Adipose tissue (tissue), 3 donors: ENCODE measurements around the gene OR5H2. TPM values are rescaled to one million over a fixed set of nuclear protein-coding genes. Genes with fewer than 3 reads are reported as not detected.

Experiments used
- H3K27ac ChIP-seq: one replicate; pipeline ENCODE4 v1.5.1; 2013; ENCODE audit warnings: low read depth, low read length
- WGBS, 3 donors: extraction: QIAGEN DNeasy Blood & Tissue Kit; methylation state at CpG; one replicate each; pipeline ENCODE4 v1.1.7; 2013; 5-methylcytosine and 5-hydroxymethylcytosine counted together
- polyA plus RNA-seq, 3 donors: library from polyadenylated mRNA; stranded (reverse); fragments of 200-250 nt; gene quantifications; one replicate each; pipeline ENCODE4 v1.2.3, GENCODE V29; 2013
- donor health status: healthy with polysubstance abuse.
- donor health status: Bipolar disorder and iron deficiency.
- donor health status: healthy.

The OR5H2 gene
- polyA plus RNA-seq, 3 donors = not detected

GRCh38 chr3:98326945-98327344, 44.6 kb downstream of the OR5H2 start:
- H3K27ac ChIP-seq = no peak overlapping the region

GRCh38 chr3:98328933-98329332, 46.6 kb downstream of the OR5H2 start:
- 66 to 77% (median 73%) methylated on average over 5 of the region's 5 CpGs for WGBS, 3 donors
- no peak overlapping the region for H3K27ac ChIP-seq

GRCh38 chr3:98329392-98330124, 47.3 kb downstream of the OR5H2 start:
- 6 to 12% (median 10%) methylated on average over 6 of the region's 6 CpGs for WGBS, 3 donors
- no peak overlapping the region for H3K27ac ChIP-seq

GRCh38 chr3:98331329-98331728, 49.0 kb downstream of the OR5H2 start:
- no peak overlapping the region for H3K27ac ChIP-seq
- 89 to 96% (median 90%) methylated on average over 1 of the region's 1 CpG for WGBS, 3 donors

Other genes with a start within 250 kb of the OR5H2 start
- not detected for gene GABRR3, start 247.2 kb upstream of the OR5H2 start, polyA plus RNA-seq
- gene OR5AC2, start 195.3 kb upstream of the OR5H2 start, polyA plus RNA-seq = not detected
- not detected for gene OR5H1, start 151.8 kb upstream of the OR5H2 start, polyA plus RNA-seq
- not detected for gene OR5H14, start 135.0 kb upstream of the OR5H2 start, polyA plus RNA-seq
- not detected for gene OR5H15, start 115.8 kb upstream of the OR5H2 start, polyA plus RNA-seq
- gene OR5H6, start 18.3 kb upstream of the OR5H2 start, polyA plus RNA-seq = not detected
- gene OR5K4, start 71.3 kb downstream of the OR5H2 start, polyA plus RNA-seq = not detected
- not detected for gene OR5K3, start 108.2 kb downstream of the OR5H2 start, polyA plus RNA-seq
- gene OR5K1, start 180.7 kb downstream of the OR5H2 start, polyA plus RNA-seq = not detected
- gene OR5K2, start 215.2 kb downstream of the OR5H2 start, polyA plus RNA-seq = not detected
- gene CLDND1, start 240.4 kb downstream of the OR5H2 start, polyA plus RNA-seq = 10 to 100 TPM; 23.0 to 62.4 (median 60.4) TPM
- gene GPR15, start 249.5 kb downstream of the OR5H2 start, polyA plus RNA-seq = under 1 TPM in 2 of 3 donors, not detected in 1; 0.25 to 0.30 TPM